Body of pancreas (tissue), 4 donors: ENCODE measurements around the gene FATE1. TPM values are rescaled to one million over a fixed set of nuclear protein-coding genes. Genes with fewer than 3 reads are reported as not detected.

Experiments used
- ATAC-seq: fragments of 150-250 bp; one replicate; pipeline ENCODE4 v1.9.1; 2016
- DNase-seq, 4 donors: peaks; one replicate each; pipeline ENCODE4 v3.0.0-alpha.2; 2019
- H3K27ac ChIP-seq, 4 donors: fragments of 200-600 bp; sonication (generic); 1 replicate in 3 of 4; 2 replicates in 1 of 4; pipeline versions ENCODE4 v1.5.1 to v1.6.1; 2016 to 2019; ENCODE audit warnings: mild to moderate bottlenecking in 1 of 4, mixed read lengths in 1 of 4, moderate library complexity in 1 of 4
- H3K27me3 ChIP-seq, 2 donors: fragments of 200-600 bp; sonication (generic); one replicate each; pipeline ENCODE4 v1.6.0; 2016; ENCODE audit warnings: mild to moderate bottlenecking in 1 of 2
- H3K36me3 ChIP-seq, 2 donors: fragments of 200-600 bp; sonication (generic); replicated peaks in 1 of 2; 2 replicates each; pipeline ENCODE4 v1.5.1; 2016; ENCODE audit warnings: low read depth in 2 of 2; ENCODE audit not compliant: insufficient read depth in 1 of 2
- H3K4me1 ChIP-seq: fragments of 200-600 bp; sonication (generic); one replicate; pipeline ENCODE4 v1.6.0; 2016
- H3K4me3 ChIP-seq, 2 donors: fragments of 200-600 bp; sonication (generic); 1 replicate in 1 of 2; 2 replicates in 1 of 2; pipeline ENCODE4 v1.5.1; 2016 to 2019
- H3K9me3 ChIP-seq, 3 donors: fragments of 200-600 bp; sonication (generic); 1 replicate in 2 of 3; 2 replicates in 1 of 3; pipeline ENCODE4 v1.5.1; 2016
- POLR2A ChIP-seq, 3 donors: fragments of 450-650 bp; IDR thresholded peaks; one replicate each; pipeline ENCODE4 v1.6.1; 2016; ENCODE audit warnings: antibody characterized with exemption in 3 of 3, mild to moderate bottlenecking in 2 of 3
- WGBS, 2 donors: methylation state at CpG; one replicate each; pipeline ENCODE4 v1.1.5; 2017; 5-methylcytosine and 5-hydroxymethylcytosine counted together
- intact Hi-C: fragments of 100-400 bp; cut with DNase I; formaldehyde crosslinking; loops from one replicate; pipeline ENCODE4 v1.15.1; 2023
- total RNA-seq, 2 donors: library from RNA; depleted of rRNA; stranded (reverse); fragments of >200 nt; gene quantifications; one replicate each; pipeline ENCODE4 v1.1.0, GENCODE V29; 2016
- TF ChIP-seq, protein P1 (sequence below), 7 experiments: fragments of 450-650 bp in 4 of 7; fragments of 200-600 bp in 3 of 7; sonication (generic) in 3 of 7; IDR thresholded peaks; one replicate each; pipeline ENCODE4 v1.5.1; 2016 to 2019; ENCODE audit warnings: antibody characterized with exemption in 7 of 7

The FATE1 gene
- total RNA-seq, 2 donors from 2014 or later: not detected

DNA sequence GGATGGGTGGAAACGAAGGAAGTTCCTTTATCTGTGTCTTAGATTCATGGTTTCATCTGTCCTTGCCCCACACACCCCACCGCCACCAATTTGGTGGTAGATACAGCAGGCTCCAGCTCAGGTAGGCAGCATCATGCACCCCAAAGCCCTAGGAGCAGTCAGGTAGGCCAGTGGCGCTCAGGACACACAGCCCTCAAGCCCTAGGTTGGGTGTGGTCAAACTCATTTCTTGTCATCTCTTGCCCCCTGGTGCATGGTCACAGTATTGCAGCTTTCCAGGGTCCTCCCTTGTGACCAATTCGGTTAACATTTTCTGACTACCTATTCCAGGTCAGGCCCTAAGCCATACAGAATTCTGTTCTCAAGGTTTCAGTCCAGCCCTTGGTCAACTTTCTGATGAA is 35.0 kb upstream of the FATE1 start:
- no peaks in the 10 kb centered on the region for H3K36me3 ChIP-seq
- intact Hi-C loops: loop anchor here (10.0 kb wide), 1 partner anchor 526 kb away; no protein-coding TSS in a partner anchor
- DNase-seq: peak; percentile 49 to 80 (median 60)
- no peak overlapping the region for H3K27ac ChIP-seq
- TF ChIP-seq, protein P1, sequence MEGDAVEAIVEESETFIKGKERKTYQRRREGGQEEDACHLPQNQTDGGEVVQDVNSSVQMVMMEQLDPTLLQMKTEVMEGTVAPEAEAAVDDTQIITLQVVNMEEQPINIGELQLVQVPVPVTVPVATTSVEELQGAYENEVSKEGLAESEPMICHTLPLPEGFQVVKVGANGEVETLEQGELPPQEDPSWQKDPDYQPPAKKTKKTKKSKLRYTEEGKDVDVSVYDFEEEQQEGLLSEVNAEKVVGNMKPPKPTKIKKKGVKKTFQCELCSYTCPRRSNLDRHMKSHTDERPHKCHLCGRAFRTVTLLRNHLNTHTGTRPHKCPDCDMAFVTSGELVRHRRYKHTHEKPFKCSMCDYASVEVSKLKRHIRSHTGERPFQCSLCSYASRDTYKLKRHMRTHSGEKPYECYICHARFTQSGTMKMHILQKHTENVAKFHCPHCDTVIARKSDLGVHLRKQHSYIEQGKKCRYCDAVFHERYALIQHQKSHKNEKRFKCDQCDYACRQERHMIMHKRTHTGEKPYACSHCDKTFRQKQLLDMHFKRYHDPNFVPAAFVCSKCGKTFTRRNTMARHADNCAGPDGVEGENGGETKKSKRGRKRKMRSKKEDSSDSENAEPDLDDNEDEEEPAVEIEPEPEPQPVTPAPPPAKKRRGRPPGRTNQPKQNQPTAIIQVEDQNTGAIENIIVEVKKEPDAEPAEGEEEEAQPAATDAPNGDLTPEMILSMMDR (IDR thresholded peaks at IDR 0.05): peak; percentile 31 to 75 (median 59)
- TF ChIP-seq POLR2A (IDR thresholded peaks at IDR 0.05): no peak
- H3K4me1 ChIP-seq: no peaks in the 10 kb centered on the region
- 34 to 42% methylated on average over 3 to 4 of the region's 4 CpGs for WGBS, 2 donors
- H3K9me3 ChIP-seq: no peaks in the 10 kb centered on the region
- H3K27me3 ChIP-seq: no peaks in the 10 kb centered on the region
- peak; percentile 50 for ATAC-seq
- H3K4me3 ChIP-seq: no peak overlapping the region

- Histone ChIP-seq H3K4me1 (no peaks in the 10 kb centered on the region), H3K27me3 (no peaks in the 10 kb centered on the region), H3K4me3 (no peak overlapping the region), H3K36me3 (no peaks in the 10 kb centered on the region), H3K9me3 (no peaks in the 10 kb centered on the region), H3K27ac (no peak overlapping the region)
- no peak for TF ChIP-seq POLR2A (IDR thresholded peaks at IDR 0.05)
- TF ChIP-seq, protein P1 (IDR thresholded peaks at IDR 0.05): no peak
- intact Hi-C loops: loop anchor here (10.0 kb wide), 1 partner anchor 533 kb away; no protein-coding TSS in a partner anchor
- DNase-seq (no peak), ATAC-seq (no peak)
Observed at GRCh38 chrX:151687635-151688034, 28.2 kb upstream of the FATE1 start.

DNA sequence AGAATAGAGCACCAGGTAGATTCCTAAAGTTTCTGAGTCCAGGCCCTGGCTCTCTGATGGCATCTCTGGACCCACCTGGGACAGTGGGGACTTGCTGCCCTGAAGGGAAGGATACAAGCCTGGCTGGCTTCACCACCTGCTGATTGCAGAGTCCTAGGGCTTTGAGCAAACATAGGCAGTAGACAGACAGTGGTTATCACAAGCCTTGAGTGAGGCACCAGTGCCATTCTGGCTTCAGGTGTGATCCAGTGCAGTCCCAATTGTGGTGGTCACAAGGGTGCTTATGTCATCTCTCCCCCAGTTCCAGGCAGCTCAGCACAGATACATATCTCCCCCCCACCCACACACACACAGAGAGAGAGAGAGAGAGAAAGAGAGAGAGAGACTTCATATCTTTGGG is 27.1 kb upstream of the FATE1 start:
- TF ChIP-seq, protein P1 (IDR thresholded peaks at IDR 0.05): no peak
- TF ChIP-seq POLR2A (IDR thresholded peaks at IDR 0.05): no peak
- H3K9me3 ChIP-seq: no peaks in the 10 kb centered on the region
- H3K4me1 ChIP-seq: no peaks in the 10 kb centered on the region
- H3K4me3 ChIP-seq: no peak overlapping the region
- no peak for ATAC-seq
- no peaks in the 10 kb centered on the region for H3K27me3 ChIP-seq
- intact Hi-C loops: loop anchor here (10.0 kb wide), 1 partner anchor 534 kb away; no protein-coding TSS in a partner anchor
- DNase-seq: no peak
- H3K27ac ChIP-seq: no peak overlapping the region
- H3K36me3 ChIP-seq: no peaks in the 10 kb centered on the region

DNA sequence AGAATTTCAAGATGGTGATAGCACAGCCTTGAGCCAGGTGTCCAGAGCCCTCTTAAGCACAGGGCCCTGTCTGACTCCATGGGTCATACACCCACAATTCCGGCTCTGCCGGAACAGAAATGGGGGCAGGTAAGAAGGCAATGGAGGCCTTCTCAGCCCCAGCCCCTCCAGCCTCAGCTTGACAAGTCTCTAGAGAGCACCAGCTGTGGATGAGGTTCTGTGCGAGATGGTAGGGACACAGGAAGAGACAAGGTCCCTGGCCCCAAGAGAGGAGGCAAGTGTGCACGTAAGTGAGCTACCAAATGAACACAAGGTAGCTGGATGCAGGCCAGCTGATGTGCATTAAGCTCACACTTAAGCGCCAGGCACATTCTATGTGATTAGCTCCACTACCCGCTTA is 23.0 kb upstream of the FATE1 start:
- DNase-seq: no peak
- intact Hi-C loops: no loop called here
- WGBS, 2 donors: 89% methylated on average over 3 to 4 of the region's 6 CpGs
- Histone ChIP-seq H3K4me1 (no peaks in the 10 kb centered on the region), H3K9me3 (no peaks in the 10 kb centered on the region), H3K27me3 (no peaks in the 10 kb centered on the region), H3K27ac (no peak overlapping the region), H3K36me3 (no peaks in the 10 kb centered on the region), H3K4me3 (no peak overlapping the region)
- no peak for TF ChIP-seq POLR2A (IDR thresholded peaks at IDR 0.05)
- TF ChIP-seq, protein P1 (IDR thresholded peaks at IDR 0.05): no peak
- no peak for ATAC-seq

- Histone ChIP-seq H3K4me3 (no peak overlapping the region), H3K27me3 (no peaks in the 10 kb centered on the region), H3K4me1 (no peaks in the 10 kb centered on the region), H3K27ac (no peak overlapping the region), H3K9me3 (no peaks in the 10 kb centered on the region), H3K36me3 (no peaks in the 10 kb centered on the region)
- intact Hi-C loops: no loop called here
- 33 to 58% methylated on average over 5 to 7 of the region's 12 CpGs for whole genome bisulfite sequencing, 2 donors
- TF ChIP-seq POLR2A (IDR thresholded peaks at IDR 0.05): no peak
- TF ChIP-seq, protein P1 (IDR thresholded peaks at IDR 0.05): no peak
- ATAC-seq (no peak), DNase-seq (no peak)
Observed at GRCh38 chrX:151694121-151694520, 21.7 kb upstream of the FATE1 start.
